GM12892 (cell line): ENCODE data around the gene COL23A1.

Experiments used
- DNase-seq: peaks from one replicate; pipeline ENCODE4 v3.0.0; 2011; ENCODE audit not compliant: insufficient read length
- FAIRE-seq: peaks from 2 replicates; lab custom pipeline; 2011; peaks lifted over from hg19 to GRCh38; lab: Jason Lieb, UNC
- POLR2A ChIP-seq: IDR thresholded peaks from 2 replicates; pipeline ENCODE4 v1.6.1; 2011; ENCODE audit warnings: low read depth, low read length, control low read depth
- POLR2AphosphoS5 ChIP-seq: IDR thresholded peaks from 2 replicates; pipeline ENCODE4 v1.6.1; 2011; ENCODE audit warnings: low read depth, low read length, control low read depth
- TAF1 ChIP-seq: IDR thresholded peaks from 2 replicates; pipeline ENCODE4 v1.6.1; 2011; ENCODE audit warnings: low read depth, mild to moderate bottlenecking, control low read depth, low read length, borderline replicate concordance

Gene COL23A1

DNA sequence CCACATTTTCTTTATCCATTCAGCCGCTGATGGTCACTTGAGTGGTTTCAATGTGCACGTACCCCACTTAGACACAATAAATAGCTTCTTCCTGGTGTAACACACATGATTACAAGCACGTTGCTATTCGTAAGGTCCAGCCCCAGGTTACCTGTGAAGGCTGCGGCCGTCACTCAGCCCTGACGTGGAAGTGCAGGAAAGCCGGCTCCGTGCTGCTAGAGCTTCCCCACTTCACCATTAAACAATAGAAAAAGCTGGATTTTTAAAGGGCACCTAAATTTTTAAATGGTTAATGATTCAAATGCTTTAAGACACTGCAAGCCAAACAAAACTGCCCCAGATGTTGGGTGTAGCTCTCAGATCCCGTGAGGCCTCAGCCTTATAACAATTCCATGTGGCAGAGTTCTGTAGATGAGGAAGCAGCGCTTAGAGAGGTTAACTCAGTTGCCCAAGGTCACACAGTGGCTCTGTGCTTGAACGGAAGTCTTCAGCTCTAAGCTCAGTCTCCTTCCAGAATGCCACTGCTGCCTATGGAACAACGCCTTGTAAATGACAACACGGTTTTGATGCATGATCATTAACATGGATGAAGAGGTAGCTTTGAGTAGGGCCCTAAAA, 125.7 kb downstream of the COL23A1 start:
- DNase-seq = no peak
- no peak for FAIRE-seq
- TF ChIP-seq TAF1 = no peak
- no peak for TF ChIP-seq POLR2AphosphoS5
- no peak for TF ChIP-seq POLR2A

- no peak for FAIRE-seq
- TF ChIP-seq POLR2A = no peak
- no peak for TF ChIP-seq POLR2AphosphoS5
- no peak for TF ChIP-seq TAF1
- no peak for DNase-seq
Measured at GRCh38 chr5:178463321-178464155, 126.7 kb downstream of the COL23A1 start.

DNA sequence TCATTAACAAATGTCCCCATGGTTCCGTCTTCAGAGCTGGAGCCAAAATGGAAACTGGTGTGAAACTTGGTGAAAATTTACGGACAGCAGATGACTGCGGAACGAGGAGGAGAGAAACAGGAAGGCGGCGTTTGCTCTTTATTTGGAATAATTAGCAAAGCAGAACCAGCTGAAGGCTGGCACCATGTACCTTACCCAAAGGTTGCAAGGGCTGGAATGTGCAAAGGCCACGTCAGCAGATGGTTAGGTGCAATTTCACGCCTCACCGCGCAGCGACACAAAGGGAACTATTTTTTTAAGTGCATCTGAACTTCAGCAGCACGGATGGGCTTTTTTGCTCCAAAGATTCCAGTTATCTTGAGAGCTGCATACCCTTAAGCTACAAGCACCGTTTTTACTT, 127.4 kb downstream of the COL23A1 start:
- no peak for TF ChIP-seq POLR2AphosphoS5
- TF ChIP-seq TAF1 = no peak
- TF ChIP-seq POLR2A = no peak
- FAIRE-seq (no peak), DNase-seq (no peak)

DNA sequence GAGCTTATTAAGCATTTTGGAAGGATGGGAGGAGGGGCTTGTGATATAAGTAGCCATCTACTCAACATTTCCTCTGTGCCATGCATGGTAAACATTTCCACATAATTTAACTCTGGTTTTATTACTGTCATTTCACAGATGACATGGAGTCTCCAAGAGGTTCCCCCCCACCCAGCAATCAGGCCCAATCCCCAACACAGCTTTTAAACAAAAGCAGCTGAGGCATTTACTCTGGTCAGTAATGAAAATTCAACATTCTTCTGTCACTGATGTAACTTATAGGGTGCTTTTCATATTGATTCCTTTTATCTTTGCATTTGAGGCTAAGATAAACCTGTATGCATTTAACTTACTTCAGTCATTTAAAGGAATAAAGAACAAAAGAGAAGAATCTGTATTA, 128.1 kb downstream of the COL23A1 start:
- FAIRE-seq (no peak), DNase-seq (no peak)
- TF ChIP-seq POLR2AphosphoS5 = no peak
- no peak for TF ChIP-seq TAF1
- TF ChIP-seq POLR2A = no peak

DNA sequence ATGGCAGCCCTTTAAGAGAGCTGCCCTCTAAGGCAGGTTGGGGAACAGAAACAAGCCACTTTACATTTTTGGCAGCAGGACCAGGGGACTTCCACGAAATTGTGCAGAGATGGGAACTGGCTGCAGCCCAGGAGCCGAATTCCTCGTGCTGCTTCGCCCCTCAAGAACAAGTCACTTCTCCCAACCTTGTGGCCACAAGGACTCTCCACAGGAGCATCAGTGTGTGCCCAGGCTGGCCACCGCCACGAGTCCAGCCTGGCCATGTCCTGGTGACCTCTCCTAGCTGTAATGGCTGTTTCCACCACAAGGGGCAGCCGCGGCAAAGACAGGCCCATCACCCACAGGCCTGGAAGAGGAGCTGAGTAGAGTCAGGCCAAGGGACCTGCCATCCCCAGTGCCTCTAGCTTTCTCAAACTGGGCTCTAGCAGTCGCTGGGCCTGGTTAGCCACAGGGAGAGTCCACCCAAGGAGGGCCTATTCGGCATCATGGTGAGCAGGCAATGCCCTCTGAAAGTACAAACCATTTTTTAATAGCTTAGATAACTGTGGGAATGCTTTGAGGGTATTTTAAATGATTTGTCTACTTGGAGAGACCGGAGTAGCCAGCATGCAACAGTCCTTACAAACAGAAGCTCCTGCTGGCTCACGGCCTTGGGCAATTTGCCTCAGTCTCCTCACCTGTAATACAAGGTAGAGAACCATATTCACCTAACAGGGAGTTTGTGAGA, 129.0 kb downstream of the COL23A1 start:
- peak; percentile 44 for FAIRE-seq
- TF ChIP-seq POLR2AphosphoS5 (no peak), POLR2A (no peak), TAF1 (no peak)
- peak; percentile 47 for DNase-seq

DNA sequence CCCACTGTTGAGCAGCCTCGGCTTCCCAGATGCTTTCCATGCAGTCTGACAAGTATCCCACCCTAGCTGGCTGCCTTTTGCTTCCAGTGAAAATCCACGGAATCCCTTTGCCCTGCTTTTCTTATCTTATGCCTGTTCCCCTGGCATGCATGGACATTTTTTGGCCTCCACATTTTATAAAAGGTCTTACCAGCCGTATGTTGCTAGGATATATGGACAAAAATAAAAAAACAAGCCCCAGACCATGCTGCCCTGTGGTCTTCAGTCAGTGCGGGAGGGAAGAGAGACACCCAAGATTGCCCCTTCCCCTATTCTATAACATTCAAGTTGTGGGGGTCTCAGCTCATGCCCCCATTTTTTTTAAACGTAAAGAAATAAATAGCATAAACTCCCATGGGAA, 129.6 kb downstream of the COL23A1 start:
- no peak for FAIRE-seq
- no peak for DNase-seq
- no peak for TF ChIP-seq POLR2A
- no peak for TF ChIP-seq TAF1
- no peak for TF ChIP-seq POLR2AphosphoS5

DNA sequence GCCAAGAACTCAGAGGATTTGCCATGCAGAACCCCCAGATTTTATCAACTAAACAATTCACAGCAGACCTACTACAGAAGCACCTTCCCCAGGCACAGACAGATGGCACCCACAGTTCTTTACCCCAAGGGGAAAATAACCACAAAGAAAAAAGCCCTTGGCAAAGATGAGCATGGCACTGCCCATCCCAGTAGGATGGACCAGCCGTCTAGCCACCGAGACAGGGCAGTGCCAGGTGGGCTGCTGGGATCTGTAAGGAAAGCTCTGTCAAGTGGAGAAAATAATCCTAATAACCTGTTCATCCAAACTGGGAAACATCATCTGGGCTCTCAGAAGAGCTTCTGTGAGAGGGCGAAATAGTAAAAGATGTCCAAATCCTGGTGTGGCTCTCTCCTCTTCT, 130.0 kb downstream of the COL23A1 start:
- no peak for TF ChIP-seq TAF1
- TF ChIP-seq POLR2A = no peak
- no peak for TF ChIP-seq POLR2AphosphoS5
- no peak for DNase-seq
- FAIRE-seq = no peak

GRCh38 chr5:178458140-178458539, 132.1 kb downstream of the COL23A1 start:
- TF ChIP-seq POLR2A (no peak), TAF1 (no peak), POLR2AphosphoS5 (no peak)
- FAIRE-seq (no peak), DNase-seq (no peak)

DNA sequence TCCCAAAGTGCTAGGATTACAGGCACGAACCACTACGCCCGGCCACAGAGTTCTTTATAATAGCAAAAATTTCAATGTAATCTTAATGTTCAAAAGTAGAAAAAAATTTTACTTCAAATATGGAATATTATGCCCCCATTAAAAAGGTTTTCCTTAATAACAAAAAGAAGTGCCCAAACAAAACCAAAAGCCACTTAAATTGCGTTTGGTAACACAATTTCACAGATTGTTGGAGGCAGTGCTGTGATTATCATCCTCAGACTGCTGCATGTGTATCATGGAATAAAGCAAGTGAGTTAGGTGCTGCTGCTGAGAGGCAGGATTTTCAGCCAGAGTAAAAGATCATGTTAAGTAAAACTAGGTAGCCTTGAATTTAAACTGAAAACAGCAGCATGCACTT, 132.7 kb downstream of the COL23A1 start:
- DNase-seq (no peak), FAIRE-seq (no peak)

DNA sequence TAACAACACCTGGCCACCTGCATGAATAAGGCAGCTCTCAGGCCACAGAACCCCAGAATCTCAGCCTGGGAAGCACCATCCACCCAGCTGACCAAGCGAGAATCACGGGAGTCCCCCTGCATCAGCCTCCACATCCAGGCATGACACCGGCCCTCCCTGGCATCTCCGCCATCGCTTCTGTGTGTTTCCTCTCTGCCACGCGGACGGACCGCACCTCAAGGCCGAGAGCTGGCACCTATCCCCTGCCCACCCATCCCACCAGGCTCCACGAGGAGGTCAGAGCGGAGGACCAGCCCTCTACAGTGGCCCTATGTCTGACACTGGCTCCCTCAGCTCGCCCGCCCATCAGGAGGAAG, 134.7 kb downstream of the COL23A1 start:
- DNase-seq (no peak), FAIRE-seq (no peak)
- TF ChIP-seq POLR2A (no peak), TAF1 (no peak), POLR2AphosphoS5 (no peak)

More for the DNA sequence above, 132.7 kb downstream of the COL23A1 start:
- TF ChIP-seq TAF1 = no peak
- TF ChIP-seq POLR2AphosphoS5 = no peak
- no peak for TF ChIP-seq POLR2A

DNA sequence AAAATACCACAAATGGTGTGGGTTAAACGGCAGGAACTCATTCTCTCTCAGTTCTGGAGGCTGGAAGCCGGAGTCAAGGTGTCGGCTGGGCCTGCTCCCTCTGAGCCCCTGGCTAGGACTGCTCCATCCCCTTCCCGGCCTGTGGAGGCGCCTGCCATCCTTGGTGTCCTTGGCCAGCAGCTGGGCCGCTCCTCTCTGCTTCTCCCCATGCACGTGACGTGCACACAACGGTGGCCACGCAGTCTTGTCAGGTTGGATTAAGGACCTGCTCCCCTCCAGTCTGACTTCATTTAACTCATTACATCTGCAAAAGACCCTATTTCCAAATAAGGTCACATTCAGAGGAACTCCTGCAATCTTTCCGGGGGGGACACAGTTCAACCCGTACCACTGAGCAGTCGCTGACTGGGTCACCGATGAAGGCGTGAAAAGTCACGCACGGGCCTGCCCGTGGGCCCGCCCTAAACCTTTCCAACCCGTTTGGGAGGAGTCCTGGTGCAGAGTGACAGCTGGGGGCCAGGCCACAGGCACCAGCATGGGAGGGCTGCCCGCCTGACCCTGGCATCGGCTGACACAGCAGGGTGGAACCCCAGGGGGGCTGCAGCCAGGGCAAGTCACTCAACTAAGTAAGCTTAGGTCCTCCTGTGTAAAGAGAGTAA, 135.2 kb downstream of the COL23A1 start:
- DNase-seq = no peak
- TF ChIP-seq POLR2AphosphoS5 (no peak), POLR2A (no peak), TAF1 (no peak)

More for the DNA sequence above, 135.2 kb downstream of the COL23A1 start:
- FAIRE-seq = no peak
